K562 (cell line): Measurements from ENCODE around the gene FBXO17. TPM values are rescaled to one million over a fixed set of nuclear protein-coding genes. Genes with fewer than 3 reads are reported as not detected.

Experiments
- BRCA1 ChIP-seq, 2 experiments: fragments of 450-650 bp in 1 of 2; sonication (generic) in 1 of 2; formaldehyde crosslinking in 1 of 2; IDR thresholded peaks; 2 replicates each; pipeline versions ENCODE4 v1.5.0 to v1.6.1; 2017 to 2020; ENCODE audit warnings: mild to moderate bottlenecking in 1 of 2, missing genetic modification reagents in 1 of 2
- EGR1 ChIP-seq: fragments of 450-650 bp; conservative IDR thresholded peaks from 2 replicates; pipeline ENCODE4 v1.6.1; 2017; ENCODE audit warnings: mild to moderate bottlenecking
- ELF1 ChIP-seq: fragments of 200-800 bp; sonication (Bioruptor generic); IDR thresholded peaks from 2 replicates; pipeline ENCODE4 v1.6.1; 2016; ENCODE audit warnings: missing genetic modification characterization, missing compliant biosample characterization
- FOXJ3 ChIP-seq: sonication (generic); formaldehyde crosslinking; IDR thresholded peaks from 2 replicates; pipeline ENCODE4 v1.4.0; 2020; ENCODE audit warnings: mild to moderate bottlenecking, missing genetic modification reagents
- HDAC2 ChIP-seq: fragments of 450-650 bp; IDR thresholded peaks from 2 replicates; pipeline ENCODE4 v1.6.1; 2016; ENCODE audit warnings: mild to moderate bottlenecking
- KAT8 ChIP-seq: fragments of 450-650 bp; IDR thresholded peaks from 2 replicates; pipeline ENCODE4 v1.6.1; 2016; ENCODE audit warnings: low read depth, mild to moderate bottlenecking
- KLF16 ChIP-seq: IDR thresholded peaks from 2 replicates; pipeline ENCODE4 v1.6.1; 2016; ENCODE audit warnings: antibody characterized with exemption
- MTA1 ChIP-seq: fragments of 450-650 bp; IDR thresholded peaks from 2 replicates; pipeline ENCODE4 v1.6.1; 2017; ENCODE audit warnings: borderline replicate concordance
- NFRKB ChIP-seq: fragments of 450-650 bp; IDR thresholded peaks from 2 replicates; pipeline ENCODE4 v1.6.1; 2016; ENCODE audit warnings: low read depth
- SAFB ChIP-seq: fragments of 200-400 bp; formaldehyde crosslinking; IDR thresholded peaks from 2 replicates; pipeline ENCODE4 v1.6.1; 2017; ENCODE audit warnings: low read depth, low read length, borderline replicate concordance
- SMAD2 ChIP-seq: fragments of 150-350 bp; IDR thresholded peaks from 2 replicates; pipeline ENCODE4 v1.6.1; 2014; ENCODE audit warnings: low read depth, mild to moderate bottlenecking, low read length
- SMARCA4 ChIP-seq: fragments of 450-650 bp; IDR thresholded peaks from 2 replicates; pipeline ENCODE4 v1.6.1; 2016
- TAF7 ChIP-seq: fragments of 450-650 bp; IDR thresholded peaks from 2 replicates; pipeline ENCODE4 v1.6.1; 2016; ENCODE audit warnings: missing genetic modification characterization, missing compliant biosample characterization
- ZFPM2 ChIP-seq: fragments of 250-450 bp; sonication (Bioruptor Pico); IDR thresholded peaks from 2 replicates; pipeline ENCODE4 v1.5.1; 2022; ENCODE audit warnings: mild to moderate bottlenecking
- ZNF140 ChIP-seq: fragments of 250-450 bp; sonication (Bioruptor Pico); IDR thresholded peaks from 2 replicates; pipeline ENCODE4 v1.8.0; 2021; ENCODE audit warnings: moderate library complexity, mild to moderate bottlenecking, inconsistent platforms
- ZNF589 ChIP-seq: fragments of 200-800 bp; sonication (Bioruptor generic); IDR thresholded peaks from 2 replicates; pipeline ENCODE4 v1.6.1; 2016; ENCODE audit warnings: low read depth, missing genetic modification characterization, missing compliant biosample characterization
- ZNF668 ChIP-seq: fragments of 250-450 bp; sonication (Bioruptor Pico); IDR thresholded peaks from 2 replicates; pipeline ENCODE4 v1.8.0; 2022; ENCODE audit warnings: mild to moderate bottlenecking, inconsistent platforms
- ZNF699 ChIP-seq: fragments of 250-450 bp; sonication (Bioruptor Pico); IDR thresholded peaks from 2 replicates; pipeline ENCODE4 v1.8.0; 2021; ENCODE audit warnings: mild to moderate bottlenecking, moderate library complexity; ENCODE audit not compliant: insufficient replicate concordance
- ZNF75A ChIP-seq: fragments of 450-650 bp; formaldehyde crosslinking; IDR thresholded peaks from 2 replicates; pipeline ENCODE4 v1.4.0; 2020; ENCODE audit warnings: mild to moderate bottlenecking
- polyA plus RNA-seq, 8 experiments: library from polyadenylated mRNA; depleted of rRNA in 4 of 8; stranded (reverse) in 5 of 8; unstranded in 3 of 8; fragments of >200 nt; fragmentation: Nextera tagmentation in 2 of 8; fragmentation: Illumina TruSeq in 1 of 8; extraction: Ambion mirVana in 2 of 8; extraction: Trizol in 1 of 8; gene quantifications; 2 replicates each; pipeline versions ENCODE4 v1.2.1 to v1.2.3, GENCODE V29; 2011 to 2014; ENCODE audit warnings: inconsistent platforms in 1 of 8, missing spikeins in 1 of 8
- total RNA-seq, 7 experiments: library from RNA; depleted of rRNA in 6 of 7; stranded (reverse); fragments of >200 nt in 6 of 7; fragmentation: Illumina TruSeq in 2 of 7; extraction: Trizol in 2 of 7; gene quantifications; 2 replicates each; pipeline versions ENCODE4 v1.2.1 to v1.2.3, GENCODE V29; 2011 to 2021; ENCODE audit warnings: low replicate concordance in 1 of 7
- TF ChIP-seq, protein P1 (sequence below), 2 experiments: IDR thresholded peaks in 1 of 2; conservative IDR thresholded peaks in 1 of 2; 2 replicates each; pipeline ENCODE4 v1.6.1; 2016; ENCODE audit warnings: low read depth in 2 of 2, mild to moderate bottlenecking in 1 of 2, missing compliant biosample characterization in 1 of 2, missing genetic modification characterization in 1 of 2, moderate library complexity in 1 of 2
- TF ChIP-seq, protein P2 (sequence below): fragments of 250-450 bp; sonication (Bioruptor Pico); IDR thresholded peaks from 2 replicates; pipeline ENCODE4 v1.5.0; 2021; ENCODE audit warnings: mild to moderate bottlenecking, moderate library complexity

Gene FBXO17
- total and polyA plus RNA-seq, 9 of the 15 experiments (the other 6 are each of a cell fraction or from before 2014, with no cell fraction given) = 4.1 to 27.1 (median 19.0) TPM

DNA sequence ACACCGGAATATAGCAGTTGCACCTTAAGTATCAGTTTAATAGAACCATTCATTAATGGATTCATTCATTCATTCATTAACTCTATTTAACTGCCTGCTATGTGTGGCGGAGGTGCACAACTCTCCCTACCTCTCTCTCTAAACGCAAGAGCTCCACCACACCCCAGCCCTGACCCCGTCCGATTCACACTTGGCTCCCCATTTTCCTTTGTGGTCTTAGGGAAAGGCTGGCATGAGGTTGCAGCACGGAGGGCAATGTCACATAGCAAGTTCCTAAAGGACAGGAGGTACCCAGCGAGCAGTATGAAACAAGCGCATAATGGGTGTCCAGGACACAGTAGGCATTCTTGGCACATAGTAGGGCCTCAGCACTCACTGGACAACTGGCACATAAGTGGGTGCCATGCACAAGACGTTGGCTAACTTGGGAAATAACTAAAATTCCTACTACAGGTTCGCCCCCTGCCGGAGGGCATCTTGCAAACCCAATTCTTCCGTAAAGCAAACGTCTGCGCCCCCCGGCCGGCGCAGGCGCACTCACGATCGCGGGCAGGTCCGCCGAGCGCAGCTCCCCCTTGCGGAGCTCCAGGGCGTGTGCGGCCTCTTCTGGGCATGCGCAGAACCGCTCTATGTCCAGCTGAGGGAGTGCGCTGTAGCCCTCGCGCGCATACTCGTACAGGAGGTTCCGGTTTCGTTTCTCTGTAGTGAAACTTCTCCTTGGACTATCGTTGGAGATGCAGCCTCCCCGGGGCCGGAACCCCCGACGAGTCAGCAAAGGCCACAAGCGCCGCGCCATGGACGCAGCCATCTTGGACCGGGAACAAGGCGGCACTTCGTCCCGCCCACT lies 45.4 kb downstream of the FBXO17 start, which contains the start of gene SARS2 (continued):
- TF ChIP-seq ZNF75A (CRISPR knock-in tag) = 0 out of 2 replicates have a peak, but pooled peaks have one; percentile 33
- TF ChIP-seq, protein P1, sequence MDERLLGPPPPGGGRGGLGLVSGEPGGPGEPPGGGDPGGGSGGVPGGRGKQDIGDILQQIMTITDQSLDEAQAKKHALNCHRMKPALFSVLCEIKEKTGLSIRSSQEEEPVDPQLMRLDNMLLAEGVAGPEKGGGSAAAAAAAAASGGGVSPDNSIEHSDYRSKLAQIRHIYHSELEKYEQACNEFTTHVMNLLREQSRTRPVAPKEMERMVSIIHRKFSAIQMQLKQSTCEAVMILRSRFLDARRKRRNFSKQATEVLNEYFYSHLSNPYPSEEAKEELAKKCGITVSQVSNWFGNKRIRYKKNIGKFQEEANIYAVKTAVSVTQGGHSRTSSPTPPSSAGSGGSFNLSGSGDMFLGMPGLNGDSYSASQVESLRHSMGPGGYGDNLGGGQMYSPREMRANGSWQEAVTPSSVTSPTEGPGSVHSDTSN (CRISPR knock-in tag; IDR thresholded peaks at IDR 0.05; ENCODE audit: low read depth) = no peak
- TF ChIP-seq, protein P1 (tag; conservative IDR thresholded peaks at IDR 0.05; ENCODE audit: low read depth) = no peak
- peak; percentile 11; the same call in 1 of the 2 replicates for TF ChIP-seq ZNF668
- TF ChIP-seq, protein P2, sequence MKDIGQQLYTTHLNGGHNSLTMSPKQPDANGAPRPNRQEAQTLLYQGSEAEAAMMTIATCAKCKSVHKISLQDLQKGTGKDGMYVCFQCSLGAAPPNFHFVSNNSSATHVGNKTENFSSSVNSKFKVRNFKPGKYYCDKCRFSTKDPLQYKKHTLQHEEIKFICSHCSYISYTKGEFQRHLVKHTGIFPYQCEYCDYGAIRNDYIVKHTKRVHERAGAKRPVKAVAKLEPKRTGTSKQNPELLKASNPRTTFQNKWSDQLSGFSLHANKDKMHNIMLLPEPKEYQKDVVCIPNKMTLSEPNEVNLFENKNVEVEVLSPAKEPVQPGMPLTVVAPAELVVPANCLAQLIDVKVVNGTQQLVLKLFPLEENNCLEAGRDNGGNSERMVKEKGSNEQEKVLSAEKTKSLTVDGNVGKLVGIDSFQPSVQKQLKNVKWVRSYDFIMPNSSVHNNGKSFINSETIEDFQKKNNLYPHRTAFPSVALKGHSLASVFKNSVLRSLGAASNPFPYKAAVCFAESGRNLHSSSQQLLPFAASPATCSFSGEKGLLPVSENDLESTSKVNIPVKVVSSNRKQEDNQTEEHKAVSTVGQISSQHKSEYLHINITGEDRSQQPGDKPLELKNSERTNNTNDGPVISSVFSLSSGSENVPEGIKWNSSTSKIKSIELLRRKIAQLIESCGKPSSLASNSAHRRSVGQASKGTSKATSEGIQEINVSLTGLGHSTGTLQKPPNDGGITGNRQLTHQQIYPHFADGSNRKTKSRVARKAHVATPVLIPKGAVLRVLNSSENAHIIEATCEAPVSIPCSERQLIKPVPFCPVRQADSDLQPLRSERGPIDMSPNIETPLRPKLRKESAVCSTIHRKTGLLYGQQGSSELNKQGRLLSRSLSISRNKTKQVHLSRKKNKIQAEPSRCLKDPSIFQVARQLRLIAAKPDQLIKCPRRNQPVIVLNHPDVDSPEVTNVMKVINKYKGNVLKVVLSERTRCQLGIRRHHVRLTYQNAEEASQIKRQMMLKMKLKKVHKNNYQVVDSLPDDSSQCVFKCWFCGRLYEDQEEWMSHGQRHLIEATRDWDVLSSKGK (CRISPR knock-in tag) = no peak
- TF ChIP-seq BRCA1 (IDR thresholded peaks at IDR 0.05) = no peak
- TF ChIP-seq BRCA1 (CRISPR knock-in tag; IDR thresholded peaks at IDR 0.05) = no peak
- TF ChIP-seq FOXJ3 = no peak
- peak; percentile 90 for TF ChIP-seq TAF7 (tag)
- no peak for TF ChIP-seq SAFB
- no peak for TF ChIP-seq ZNF589 (CRISPR knock-in tag)
- peak; percentile 77 for TF ChIP-seq KLF16
- no peak; the same call in 1 of the 2 replicates for TF ChIP-seq MTA1
- TF ChIP-seq NFRKB = peak; percentile 24; the same call in 1 of the 2 replicates
- TF ChIP-seq ZNF140 (CRISPR knock-in tag) = no peak
- no peak for TF ChIP-seq ZFPM2
- TF ChIP-seq HDAC2 = no peak; the same call in 1 of the 2 replicates
- TF ChIP-seq ELF1 (tag) = peak; percentile 68
- no peak for TF ChIP-seq KAT8
- TF ChIP-seq SMAD2 = no peak
- no peak; the same call in 1 of the 2 replicates for TF ChIP-seq EGR1
- TF ChIP-seq SMARCA4 = no peak
- TF ChIP-seq ZNF699 (CRISPR knock-in tag) = no peak
